PC-3 (cell line): ENCODE data around the gene PALB2. TPM values are rescaled to one million over a fixed set of nuclear protein-coding genes. Genes with fewer than 3 reads are reported as not detected.
"Not testable (repeated sequence)": the region's sequence is repeated elsewhere in the genome, so short reads cannot be mapped to it uniquely, and the experiment has no call there.

Experiments used
- ATAC-seq: fragments of 200-7000 bp; cut with Tn5 transposase; 2 replicates; pipeline ENCODE4 v1.9.1; 2020; ENCODE audit warnings: mild to moderate bottlenecking, moderate library complexity
- BruUV-seq: library from RNA; stranded (reverse); fragments of 400-500 nt; replicated peaks from 2 replicates; lab custom pipeline; 2021; lab: Mats Ljungman, UMichigan
- CTCF ChIA-PET: fragments of 300-600 bp; sonication (Branson Sonifier 250); formaldehyde crosslinking; loops from one replicate; lab custom pipeline; 2022; ENCODE audit warnings: antibody characterized with exemption; lab: Charles Lee
- POLR2A ChIA-PET: fragments of 300-600 bp; sonication (Branson Sonifier 250); formaldehyde crosslinking; loops from one replicate; lab custom pipeline; 2022; ENCODE audit warnings: antibody characterized with exemption; ENCODE audit not compliant: unreplicated experiment; lab: Charles Lee
- DNase-seq: peaks from one replicate; pipeline ENCODE4 v3.0.0-alpha.2; 2015
- H2AFZ ChIP-seq: fragments of 300-600 bp; sonication (generic); 2 replicates; pipeline ENCODE4 v1.6.0; 2016; ENCODE audit warnings: antibody characterized with exemption, low read length
- H3F3A ChIP-seq: fragments of 300-600 bp; sonication (generic); one replicate; pipeline ENCODE4 v1.6.0; 2017; ENCODE audit warnings: antibody characterized with exemption, low read length, control low read depth, mild to moderate bottlenecking; ENCODE audit not compliant: unreplicated experiment
- H3K27ac ChIP-seq: fragments of 300-600 bp; sonication (generic); 2 replicates; pipeline ENCODE4 v1.5.1; 2016; ENCODE audit warnings: mild to moderate bottlenecking, low read length
- H3K27me3 ChIP-seq: fragments of 300-600 bp; sonication (generic); 2 replicates; pipeline ENCODE4 v1.6.1; 2016; ENCODE audit warnings: low read length, mixed read lengths
- H3K36me3 ChIP-seq: fragments of 300-600 bp; sonication (generic); 2 replicates; pipeline ENCODE4 v1.6.1; 2016; ENCODE audit warnings: low read depth, mixed run types, low read length, mixed read lengths
- H3K4me1 ChIP-seq: fragments of 300-600 bp; sonication (generic); 2 replicates; pipeline ENCODE4 v1.5.1; 2016; ENCODE audit warnings: low read length; ENCODE audit not compliant: insufficient read depth
- H3K4me2 ChIP-seq: fragments of 300-600 bp; sonication (generic); 2 replicates; pipeline ENCODE4 v1.6.0; 2016; ENCODE audit warnings: low read length
- H3K4me3 ChIP-seq: fragments of 300-600 bp; sonication (generic); 2 replicates; pipeline ENCODE4 v1.5.1; 2016; ENCODE audit warnings: mild to moderate bottlenecking, low read length, mixed read lengths
- H3K79me2 ChIP-seq: fragments of 300-600 bp; sonication (generic); 2 replicates; pipeline ENCODE4 v1.6.1; 2017; ENCODE audit warnings: low read length, mixed read lengths
- H3K9ac ChIP-seq: fragments of 300-600 bp; sonication (generic); 2 replicates; pipeline ENCODE4 v1.6.0; 2016; ENCODE audit warnings: mild to moderate bottlenecking, low read length
- H3K9me2 ChIP-seq: fragments of 300-600 bp; sonication (generic); replicated peaks from 2 replicates; pipeline ENCODE4 v1.6.1; 2016; ENCODE audit warnings: mixed run types, low read length, mixed read lengths
- H3K9me3 ChIP-seq: fragments of 300-600 bp; sonication (generic); 2 replicates; pipeline ENCODE4 v1.6.1; 2016; ENCODE audit warnings: low read length, mixed read lengths
- H4K20me1 ChIP-seq: fragments of 300-600 bp; sonication (generic); 2 replicates; pipeline ENCODE4 v1.6.1; 2016; ENCODE audit warnings: low read length, mixed read lengths
- EZH2 ChIP-seq: fragments of 300-600 bp; sonication (generic); IDR thresholded peaks from one replicate; pipeline ENCODE4 v1.6.1; 2017; ENCODE audit warnings: antibody characterized with exemption, mild to moderate bottlenecking, low read length; ENCODE audit not compliant: unreplicated experiment
- EZH2phosphoT487 ChIP-seq: fragments of 300-600 bp; sonication (generic); IDR thresholded peaks from 2 replicates; pipeline ENCODE4 v1.6.1; 2018; ENCODE audit warnings: mild to moderate bottlenecking, antibody characterized with exemption, low read length, borderline replicate concordance
- intact Hi-C: fragments of 100-400 bp; cut with micrococcal nuclease; formaldehyde crosslinking; loops from 2 replicates; pipeline ENCODE4 v1.9.0; 2023
- total RNA-seq: library from RNA; depleted of rRNA; stranded (reverse); fragments of >200 nt; gene quantifications from 2 replicates; pipeline ENCODE4 v1.2.3, GENCODE V29; 2014
- TF ChIP-seq, protein P1 (sequence below): fragments of 300-600 bp; sonication (generic); conservative IDR thresholded peaks from 2 replicates; pipeline ENCODE4 v1.5.1; 2017; ENCODE audit warnings: antibody characterized with exemption, low read depth, mild to moderate bottlenecking, low read length

Gene PALB2
- total RNA-seq, 1 experiment from 2014 or later, result 4.9 TPM

DNA sequence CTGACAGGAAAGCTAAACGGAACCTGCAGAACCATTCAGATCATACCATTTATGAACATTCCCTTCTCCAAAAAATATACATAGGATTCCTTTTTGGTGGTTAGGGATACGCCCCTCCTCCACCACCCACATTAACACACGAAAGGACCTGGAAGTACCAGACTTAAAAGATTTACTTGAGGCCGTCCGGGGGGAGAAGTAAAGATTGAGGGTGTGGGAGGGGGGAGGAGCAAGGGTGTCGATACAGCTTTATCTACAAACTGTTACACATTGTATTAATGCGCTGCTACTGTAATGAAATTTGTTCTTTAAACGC is 537 bp downstream of the PALB2 start:
- Histone ChIP-seq H3K36me3 (peaks cover 8% of the 10 kb centered on the region), H4K20me1 (no peaks in the 10 kb centered on the region), H3F3A (no peaks in the 10 kb centered on the region), H3K4me1 (peaks cover 7% of the 10 kb centered on the region), H3K27ac (peak overlapping the region; percentile 50), H2AFZ (peak overlapping the region; percentile 91), H3K9ac (peak overlapping the region; percentile 98), H3K4me2 (peak overlapping the region; percentile 99), H3K4me3 (peak overlapping the region; percentile 100), H3K79me2 (peaks cover 46% of the 10 kb centered on the region), H3K9me3 (no peaks in the 10 kb centered on the region), H3K27me3 (no peaks in the 10 kb centered on the region), H3K9me2 (no peaks in the 10 kb centered on the region)
- ChIA-PET POLR2A (interaction anchor here (0.9 kb wide), 1 partner anchor 14 kb away, joined by 3 read pairs; no protein-coding TSS in a partner anchor), CTCF (no interaction called here)
- TF ChIP-seq, protein P1, sequence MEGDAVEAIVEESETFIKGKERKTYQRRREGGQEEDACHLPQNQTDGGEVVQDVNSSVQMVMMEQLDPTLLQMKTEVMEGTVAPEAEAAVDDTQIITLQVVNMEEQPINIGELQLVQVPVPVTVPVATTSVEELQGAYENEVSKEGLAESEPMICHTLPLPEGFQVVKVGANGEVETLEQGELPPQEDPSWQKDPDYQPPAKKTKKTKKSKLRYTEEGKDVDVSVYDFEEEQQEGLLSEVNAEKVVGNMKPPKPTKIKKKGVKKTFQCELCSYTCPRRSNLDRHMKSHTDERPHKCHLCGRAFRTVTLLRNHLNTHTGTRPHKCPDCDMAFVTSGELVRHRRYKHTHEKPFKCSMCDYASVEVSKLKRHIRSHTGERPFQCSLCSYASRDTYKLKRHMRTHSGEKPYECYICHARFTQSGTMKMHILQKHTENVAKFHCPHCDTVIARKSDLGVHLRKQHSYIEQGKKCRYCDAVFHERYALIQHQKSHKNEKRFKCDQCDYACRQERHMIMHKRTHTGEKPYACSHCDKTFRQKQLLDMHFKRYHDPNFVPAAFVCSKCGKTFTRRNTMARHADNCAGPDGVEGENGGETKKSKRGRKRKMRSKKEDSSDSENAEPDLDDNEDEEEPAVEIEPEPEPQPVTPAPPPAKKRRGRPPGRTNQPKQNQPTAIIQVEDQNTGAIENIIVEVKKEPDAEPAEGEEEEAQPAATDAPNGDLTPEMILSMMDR, result no peak
- TF ChIP-seq EZH2 (no peak), EZH2phosphoT487 (no peak)
- BruUV-seq, result no TSS peak
- intact Hi-C loops, result no loop called here
- DNase-seq (no peak), ATAC-seq (no peak; the same call in 1 of the 2 replicates)

DNA sequence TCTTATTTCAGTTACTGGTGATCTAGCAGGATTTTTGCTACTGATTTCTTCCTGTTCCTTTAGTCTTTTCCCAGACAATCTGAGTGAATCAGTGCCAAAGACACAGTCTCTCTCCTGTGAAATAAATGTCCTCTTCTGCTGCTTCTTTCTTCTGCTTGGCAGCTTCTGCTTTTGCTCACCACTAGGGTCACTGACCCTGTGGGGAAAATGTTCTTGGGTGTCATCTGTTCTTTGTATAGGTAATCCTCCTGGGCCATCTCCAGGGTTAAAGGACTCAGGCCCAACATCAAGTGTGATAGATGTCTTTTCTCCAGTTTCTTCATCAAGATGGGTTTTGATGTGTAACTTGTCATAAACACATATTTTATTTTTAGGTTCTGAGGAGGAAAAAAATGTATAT is 5.2 kb downstream of the PALB2 start:
- no TSS peak for BruUV-seq
- no peak overlapping the region for H3K4me3 ChIP-seq
- intact Hi-C loops, result no loop called here
- no peaks in the 10 kb centered on the region for H3K27me3 ChIP-seq
- no peaks in the 10 kb centered on the region for H3F3A ChIP-seq
- no peak for ATAC-seq
- H3K4me2 ChIP-seq, result no peak overlapping the region
- TF ChIP-seq, protein P1, result no peak
- TF ChIP-seq EZH2phosphoT487 (no peak), EZH2 (no peak)
- H3K79me2 ChIP-seq, result peaks cover 14% of the 10 kb centered on the region
- H3K27ac ChIP-seq, result no peak overlapping the region
- no peak for DNase-seq
- peaks cover 9% of the 10 kb centered on the region; the same call in 1 of the 2 replicates for H3K36me3 ChIP-seq
- POLR2A ChIA-PET, result no interaction called here
- H3K9me3 ChIP-seq, result no peaks in the 10 kb centered on the region
- no peaks in the 10 kb centered on the region for H4K20me1 ChIP-seq
- H2AFZ ChIP-seq, result no peak overlapping the region
- no peak overlapping the region for H3K9ac ChIP-seq
- H3K4me1 ChIP-seq, result peaks cover 7% of the 10 kb centered on the region
- CTCF ChIA-PET, result no interaction called here
- no peaks in the 10 kb centered on the region for H3K9me2 ChIP-seq

DNA sequence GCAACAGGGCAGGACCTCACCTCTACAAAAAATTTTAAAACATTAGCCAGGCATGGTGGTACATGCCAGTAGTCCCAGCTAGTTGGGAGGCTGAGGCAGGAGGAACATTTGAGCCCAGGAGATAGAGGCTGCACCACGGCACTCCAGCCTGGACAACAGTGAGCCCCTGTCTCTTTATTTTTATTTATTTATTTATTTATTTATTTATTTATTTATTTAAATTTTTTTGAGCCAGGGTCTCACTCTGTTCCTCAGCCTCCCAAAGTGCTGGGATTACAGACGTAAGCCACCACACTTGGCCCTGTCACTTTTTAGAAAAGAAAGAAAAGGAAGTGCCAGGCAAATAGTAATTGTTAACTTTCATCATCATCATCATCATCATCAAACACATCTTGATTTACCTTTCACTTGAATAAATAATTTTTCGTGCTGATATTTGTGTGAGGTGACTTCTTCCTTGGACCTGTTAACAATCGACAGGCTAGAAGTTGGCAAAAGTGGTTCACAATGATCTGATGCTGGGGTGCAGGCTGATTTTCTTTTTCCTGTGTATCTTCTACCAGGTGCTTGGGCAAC is 6.6 kb downstream of the PALB2 start:
- ChIA-PET CTCF (no interaction called here), POLR2A (no interaction called here)
- no peak overlapping the region for H2AFZ ChIP-seq
- no peak overlapping the region for H3K4me3 ChIP-seq
- no peaks in the 10 kb centered on the region for H3K27me3 ChIP-seq
- H3F3A ChIP-seq, result no peaks in the 10 kb centered on the region
- H3K9ac ChIP-seq, result no peak overlapping the region
- H3K79me2 ChIP-seq, result no peaks in the 10 kb centered on the region; the same call in 1 of the 2 replicates
- H3K36me3 ChIP-seq, result peaks cover 9% of the 10 kb centered on the region; the same call in 1 of the 2 replicates
- H3K9me3 ChIP-seq, result no peaks in the 10 kb centered on the region
- no TSS peak for BruUV-seq
- intact Hi-C loops, result no loop called here
- H3K4me2 ChIP-seq, result no peak overlapping the region
- no peaks in the 10 kb centered on the region for H3K9me2 ChIP-seq
- H3K27ac ChIP-seq, result no peak overlapping the region
- no peak for DNase-seq
- no peaks in the 10 kb centered on the region for H4K20me1 ChIP-seq
- ATAC-seq, result no peak
- no peaks in the 10 kb centered on the region for H3K4me1 ChIP-seq
- no peak for TF ChIP-seq EZH2
- TF ChIP-seq, protein P1, result no peak
- TF ChIP-seq EZH2phosphoT487, result no peak

DNA sequence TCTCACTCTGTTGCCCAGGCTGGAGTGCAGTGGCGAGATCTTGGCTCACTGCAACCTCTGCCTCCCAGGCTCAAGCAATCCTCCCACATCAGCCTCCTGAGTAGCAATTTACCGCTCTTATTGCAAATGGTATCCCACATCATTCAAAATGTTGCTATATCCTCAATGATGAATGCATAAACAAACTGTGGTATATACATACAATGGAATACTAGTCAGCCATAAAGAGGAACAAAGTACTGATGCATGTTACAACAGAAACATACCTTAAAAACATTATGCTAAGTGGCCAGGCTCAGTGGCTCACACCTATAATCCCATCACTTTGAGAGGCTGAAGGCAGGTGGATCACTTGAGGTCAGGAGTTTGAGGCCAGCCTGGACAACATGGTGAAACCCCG is 9.2 kb downstream of the PALB2 start:
- H3K27me3 ChIP-seq, H4K20me1 ChIP-seq, POLR2A ChIA-PET, H3K4me1 ChIP-seq, H3K9me2 ChIP-seq, H3K9me3 ChIP-seq, intact Hi-C loops, H3K4me2 ChIP-seq, H2AFZ ChIP-seq, H3K79me2 ChIP-seq, H3F3A ChIP-seq, DNase-seq, BruUV-seq, H3K4me3 ChIP-seq, ATAC-seq, H3K36me3 ChIP-seq, H3K9ac ChIP-seq, CTCF ChIA-PET, H3K27ac ChIP-seq: not testable (repeated sequence)
